NK-92 (cell line): Measurements from ENCODE around the gene MBOAT1.

Source experiments
- DNase-seq: peaks from one replicate; lab custom pipeline; 2025; ENCODE audit not compliant: unreplicated experiment; lab: John Stamatoyannopoulos, UW

Gene MBOAT1

GRCh38 chr6:20056350-20056992 lies 155.8 kb downstream of the MBOAT1 start:
- DNase-seq: no peak

- DNase-seq: no peak
Measured at GRCh38 chr6:20055916-20056315, 156.4 kb downstream of the MBOAT1 start.
